GM23338 (cell line): ENCODE data around the gene NFATC1.

Source experiments
- EZH2 ChIP-seq: fragments of 200-600 bp; sonication (generic); IDR thresholded peaks from one replicate; pipeline ENCODE4 v1.8.0; 2017; ENCODE audit warnings: antibody characterized with exemption, mild to moderate bottlenecking, low read depth; ENCODE audit not compliant: unreplicated experiment
- POLR2AphosphoS5 ChIP-seq: IDR thresholded peaks from 2 replicates; pipeline ENCODE4 v1.6.1; 2016; ENCODE audit warnings: antibody characterized with exemption, low read depth

DNA sequence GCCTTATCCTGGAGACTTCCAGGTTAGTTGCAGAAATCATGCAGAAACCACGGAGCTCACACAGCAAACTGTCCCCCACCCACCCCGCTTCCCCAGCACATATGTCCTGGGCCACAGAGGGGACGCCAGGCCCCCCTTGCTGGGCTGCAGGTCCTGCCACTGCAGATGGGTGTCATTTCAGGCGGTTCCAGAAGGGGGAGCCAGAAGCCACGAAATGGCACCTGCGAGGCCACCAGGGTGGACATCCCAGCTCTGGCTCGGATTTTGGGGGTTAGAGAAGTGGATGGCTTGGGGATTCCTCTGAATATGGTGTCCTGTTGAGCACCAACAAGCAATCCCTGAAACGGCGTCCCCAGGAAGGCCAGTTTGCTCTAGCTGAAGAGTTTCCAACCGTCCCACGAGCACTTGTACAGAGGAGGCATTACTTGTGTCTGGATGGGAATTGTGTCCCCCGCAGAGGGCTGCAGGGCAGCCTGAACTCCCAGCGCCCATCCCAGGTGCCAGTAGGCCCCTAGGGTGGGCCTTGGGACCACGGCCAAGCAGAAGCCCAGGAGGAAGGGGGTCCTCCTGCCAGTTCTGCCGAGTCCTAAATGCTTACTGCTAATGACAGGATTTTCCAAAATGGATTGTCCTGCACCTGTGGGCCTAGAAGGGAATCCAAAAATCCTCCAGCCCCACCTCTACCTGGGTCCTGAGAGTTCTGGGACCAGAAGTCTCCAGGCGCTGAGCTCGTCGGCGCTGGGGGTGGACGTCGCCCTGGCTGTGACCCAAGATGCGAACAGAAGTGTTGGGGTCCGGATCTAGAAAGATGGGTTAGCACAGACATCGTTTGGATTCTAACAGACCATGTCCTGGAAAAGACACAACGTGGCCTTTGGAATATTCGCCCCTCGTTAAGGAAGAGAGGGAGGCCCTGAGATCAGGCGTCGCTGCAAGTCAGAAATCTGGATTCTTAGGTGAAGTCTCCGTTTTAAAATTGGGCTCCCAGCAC, 14.6 kb upstream of the NFATC1 start:
- no peak for TF ChIP-seq EZH2
- no peak for TF ChIP-seq POLR2AphosphoS5
